ENCODE measurements around the gene SORBS1.

GRCh38 chr10:95509251-95509650, 51.9 kb downstream of the SORBS1 start:
- TF ChIP-seq EZH2phosphoT487 (IDR thresholded peaks at IDR 0.05) (no peak), EZH2 (IDR thresholded peaks at IDR 0.05) (no peak)

All from neural progenitor cell (in vitro differentiated cells).